Stimulated activated CD4-positive, alpha-beta T cell treated with anti-CD3 and anti-CD28 coated beads, TNF-alpha, amount 100 ng/mL, for 1 hour (primary cell): ENCODE data around the gene HELZ.

Experiments
- DNase-seq, 3 donors: peaks; one replicate each; pipeline ENCODE4 v3.0.0-alpha.2; 2020; ENCODE audit warnings: low read depth in 3 of 3, low spot score in 1 of 3

The HELZ gene

DNA sequence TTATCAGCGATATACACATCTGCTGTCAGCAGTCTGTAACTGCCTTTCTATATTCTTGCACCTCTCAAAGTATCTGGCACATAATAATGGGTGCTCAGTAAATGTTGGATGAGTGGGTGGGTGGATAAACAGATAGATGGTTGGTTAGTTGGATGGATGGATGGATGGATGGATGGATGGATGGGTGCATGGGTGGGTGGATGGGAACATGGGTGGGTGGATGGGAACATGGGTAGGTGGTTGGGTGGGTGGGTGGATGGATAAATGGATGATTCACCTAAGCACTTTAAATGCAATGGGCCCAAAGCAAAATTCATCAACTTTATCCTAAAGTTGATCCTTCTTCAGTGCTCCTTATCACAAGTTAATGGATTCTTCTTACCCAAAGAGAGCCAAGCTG is 48.6 kb downstream of the HELZ start:
- no peak for DNase-seq

DNA sequence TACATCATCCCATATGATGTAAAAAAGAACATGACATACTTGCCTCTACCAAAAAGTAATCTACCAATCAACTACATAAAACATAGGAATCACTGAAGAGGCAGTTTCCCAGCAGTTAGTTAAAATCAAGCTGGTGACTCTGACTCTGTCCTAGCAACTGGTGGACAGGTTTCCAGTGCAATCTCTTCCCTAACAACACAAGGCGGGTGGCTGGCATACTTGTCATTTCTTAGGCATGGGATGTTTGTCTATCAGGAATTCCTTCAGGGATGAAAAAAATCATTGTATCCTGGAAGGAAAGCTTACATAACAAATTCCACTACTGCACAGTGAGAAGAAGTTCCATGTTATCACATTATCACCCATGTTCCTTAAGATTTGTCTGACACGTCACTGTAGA is 50.9 kb downstream of the HELZ start:
- no peak for DNase-seq

- no peak for DNase-seq
Observed at GRCh38 chr17:67187927-67188326, 57.1 kb downstream of the HELZ start.

DNA sequence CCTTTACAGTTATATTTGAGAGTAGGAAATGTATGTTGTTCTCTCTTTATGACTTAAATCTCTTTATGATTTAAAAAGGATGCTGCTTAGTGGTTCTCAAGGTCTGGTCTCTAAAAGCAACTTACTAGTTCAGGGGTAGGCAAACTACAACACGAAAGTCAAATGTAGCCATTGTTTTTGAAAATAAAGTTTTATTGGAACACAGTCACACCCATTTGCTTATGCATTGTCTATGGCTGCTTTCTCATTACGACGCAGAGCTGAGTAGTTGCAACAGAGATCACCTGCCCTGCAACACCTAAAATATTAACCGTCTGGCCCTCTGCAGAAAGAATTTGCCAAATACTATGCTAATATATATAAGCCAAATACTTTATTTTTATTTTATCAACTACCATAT is 58.2 kb downstream of the HELZ start:
- no peak for DNase-seq

DNA sequence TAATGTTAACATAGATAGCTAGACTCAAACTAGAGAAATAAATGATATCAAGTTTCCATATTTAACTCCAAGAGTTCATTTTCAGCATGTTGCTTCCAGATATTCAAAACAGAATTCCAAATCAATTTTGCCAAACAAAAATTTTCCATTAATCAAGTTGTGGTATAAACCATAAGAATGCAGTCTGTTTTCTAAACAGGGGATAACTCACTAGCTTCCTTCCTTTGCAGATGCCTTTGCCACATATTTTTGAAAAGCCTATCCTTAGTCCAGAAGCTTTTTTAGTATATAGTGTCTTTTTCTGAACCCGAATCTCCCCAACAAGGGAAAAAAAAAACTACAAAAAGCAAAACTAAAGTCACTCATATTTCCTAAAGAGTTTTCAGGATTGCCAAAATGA is 61.5 kb downstream of the HELZ start:
- no peak for DNase-seq

DNA sequence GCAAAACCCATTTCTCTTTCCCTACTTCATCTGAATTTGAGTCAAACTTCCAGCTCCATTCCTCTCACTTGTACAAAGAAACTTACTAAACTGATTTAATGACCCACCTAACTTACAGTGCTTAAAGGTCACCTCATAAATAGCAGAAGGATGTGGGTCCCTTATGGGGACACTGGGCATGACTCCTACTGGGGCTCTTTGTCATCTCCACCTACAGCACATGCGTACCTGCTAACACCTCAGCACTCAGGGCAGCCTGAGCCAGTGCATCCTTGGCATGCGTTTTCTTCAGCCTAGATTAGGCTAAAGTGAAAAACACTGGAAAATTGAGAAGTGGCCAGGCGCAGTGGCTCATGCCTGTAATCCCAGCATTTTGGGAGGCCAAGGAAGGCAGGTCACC is 63.2 kb downstream of the HELZ start:
- no peak for DNase-seq

- no peak for DNase-seq
Observed at GRCh38 chr17:67180275-67180674, 64.7 kb downstream of the HELZ start.

DNA sequence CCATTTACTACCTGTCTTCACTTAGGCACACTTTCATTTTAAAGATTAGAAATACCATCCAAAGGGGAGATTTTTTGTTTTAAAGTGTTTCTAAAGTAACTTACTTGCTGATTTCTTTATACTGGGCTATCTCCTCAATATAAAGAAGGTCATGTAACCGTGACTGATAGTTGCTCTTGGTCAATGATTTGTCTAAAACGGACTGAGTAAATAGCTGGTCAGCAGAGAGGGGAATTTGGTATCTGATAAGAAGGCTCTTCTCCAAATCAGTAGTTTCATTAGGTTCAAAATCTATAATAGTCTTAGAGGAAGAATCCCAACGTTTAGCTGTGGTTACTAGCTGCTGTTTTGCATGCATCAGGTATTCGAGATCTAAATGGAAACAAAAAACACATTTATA is 66.4 kb downstream of the HELZ start:
- no peak for DNase-seq

- DNase-seq: no peak
Observed at GRCh38 chr17:67177732-67178131, 67.3 kb downstream of the HELZ start.

DNA sequence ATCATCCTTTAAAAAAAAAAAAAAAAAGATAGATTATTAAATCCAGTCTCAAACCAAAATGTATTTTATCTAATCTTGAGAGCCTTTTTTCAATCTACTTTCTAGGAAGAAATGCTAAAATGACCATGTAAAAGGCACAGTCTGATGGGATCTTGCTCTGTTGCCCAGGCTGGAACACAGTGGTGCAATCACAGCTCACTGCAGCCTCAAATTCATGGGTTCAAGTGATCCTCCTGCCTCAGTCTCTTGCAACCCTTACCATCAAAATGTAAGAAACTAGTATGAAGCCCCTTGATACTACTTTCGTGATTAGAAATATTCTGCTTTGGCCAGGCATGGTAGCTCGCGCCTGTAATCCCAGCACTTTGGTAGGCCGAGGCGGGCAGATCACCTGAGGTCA is 70.8 kb downstream of the HELZ start:
- no peak for DNase-seq

DNA sequence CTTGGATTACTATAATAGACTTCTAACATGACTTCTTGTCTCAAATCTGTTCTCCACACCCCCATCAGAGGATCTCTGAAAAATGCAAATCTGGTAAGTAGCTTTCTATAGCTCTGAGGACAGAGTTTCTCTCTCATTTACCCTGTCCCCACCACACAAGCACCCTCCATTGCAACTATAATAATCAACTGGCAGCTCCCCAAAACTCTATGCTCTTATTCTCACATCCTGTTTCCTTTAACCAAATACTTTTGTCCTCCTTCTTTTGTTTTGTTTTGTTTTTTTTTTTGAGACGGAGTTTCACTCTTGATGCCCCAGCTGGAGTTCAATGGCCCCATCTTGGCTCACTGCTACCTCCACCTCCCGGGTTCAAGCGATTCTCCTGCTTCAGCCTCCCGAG is 73.4 kb downstream of the HELZ start:
- DNase-seq: no peak

GRCh38 chr17:67168496-67168895 is 76.5 kb downstream of the HELZ start:
- DNase-seq: no peak

DNA sequence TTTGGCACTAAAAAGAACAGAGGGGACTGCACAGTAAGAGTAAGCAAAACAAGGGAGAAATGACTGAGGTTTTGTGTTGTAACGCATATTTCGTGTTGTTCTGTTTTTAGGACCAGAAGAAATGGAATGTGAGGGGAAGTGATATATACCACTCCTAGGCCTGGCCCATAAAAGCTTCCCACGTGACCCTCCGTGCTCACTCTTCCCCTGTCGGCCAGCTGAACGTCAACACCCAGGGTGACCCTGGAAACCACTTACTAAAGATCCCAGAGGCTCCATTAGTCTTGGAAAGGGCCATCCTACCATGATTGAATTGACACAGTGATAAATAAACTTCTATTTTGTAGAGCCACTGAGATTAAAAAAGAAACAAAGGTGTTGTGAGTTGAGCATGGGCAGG is 79.8 kb downstream of the HELZ start:
- no peak for DNase-seq

GRCh38 chr17:67164302-67164701 is 80.7 kb downstream of the HELZ start:
- no peak for DNase-seq

- DNase-seq: no peak
Observed at GRCh38 chr17:67162771-67163170, 82.2 kb downstream of the HELZ start.

- no peak for DNase-seq
Observed at GRCh38 chr17:67161573-67161972, 83.4 kb downstream of the HELZ start.

DNA sequence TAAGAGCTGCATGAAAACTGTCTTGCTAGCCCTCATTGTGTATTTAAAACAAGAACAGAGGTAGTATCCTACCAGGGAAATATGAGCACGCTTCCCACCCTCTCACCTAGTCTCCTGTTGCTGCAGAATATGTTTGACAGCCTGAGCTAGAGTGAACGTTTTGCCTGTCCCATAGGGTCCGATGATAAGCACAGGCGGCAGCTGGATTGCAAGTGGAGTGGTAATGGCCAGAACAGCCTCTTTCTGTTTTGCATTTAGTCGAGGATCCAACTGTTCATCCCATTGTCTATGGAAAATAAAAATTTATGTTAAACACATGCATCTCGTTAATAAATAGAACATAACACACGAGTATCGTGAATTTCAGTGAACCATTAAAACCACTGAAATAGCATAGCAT is 84.2 kb downstream of the HELZ start:
- no peak for DNase-seq

DNA sequence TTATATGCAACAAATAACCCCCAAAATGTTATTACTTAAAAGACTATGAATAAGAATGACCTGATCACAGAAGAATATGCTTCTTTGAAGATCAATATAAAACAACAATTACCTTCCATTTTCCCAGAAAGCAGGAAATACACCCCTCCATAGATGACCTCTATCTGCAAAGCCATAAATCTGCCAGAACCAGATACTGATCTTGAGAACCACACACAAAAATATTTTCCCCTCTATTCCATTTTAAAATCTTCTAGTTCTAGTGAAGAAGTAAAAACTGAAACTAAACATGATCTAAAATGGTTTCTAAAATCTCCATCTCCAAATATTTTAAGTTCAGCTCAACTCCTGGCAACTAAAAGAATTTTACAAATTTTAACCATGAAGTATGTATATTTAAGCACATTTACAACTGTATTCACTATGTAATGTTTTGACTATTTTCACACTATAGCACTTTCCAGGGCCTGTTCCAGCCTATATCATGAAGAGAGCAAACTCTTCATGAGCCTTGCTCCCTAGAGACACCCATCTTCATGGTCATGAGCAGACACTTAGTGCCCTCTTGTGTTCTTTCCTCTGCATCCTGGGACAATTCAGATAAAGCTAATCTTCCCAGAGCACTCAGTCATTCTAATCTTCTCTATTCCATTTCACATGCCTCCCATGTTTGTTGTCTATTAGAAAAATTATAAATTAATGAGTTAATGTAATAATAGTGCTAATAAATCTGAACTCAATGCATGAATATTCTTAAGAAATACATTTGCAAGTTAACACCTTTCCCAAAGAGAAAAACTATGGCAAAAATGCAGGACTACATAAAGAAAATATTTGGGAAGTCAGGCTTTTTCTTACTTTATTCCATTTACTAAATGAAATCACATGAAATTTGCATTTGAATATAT is 87.0 kb downstream of the HELZ start:
- DNase-seq: no peak

DNA sequence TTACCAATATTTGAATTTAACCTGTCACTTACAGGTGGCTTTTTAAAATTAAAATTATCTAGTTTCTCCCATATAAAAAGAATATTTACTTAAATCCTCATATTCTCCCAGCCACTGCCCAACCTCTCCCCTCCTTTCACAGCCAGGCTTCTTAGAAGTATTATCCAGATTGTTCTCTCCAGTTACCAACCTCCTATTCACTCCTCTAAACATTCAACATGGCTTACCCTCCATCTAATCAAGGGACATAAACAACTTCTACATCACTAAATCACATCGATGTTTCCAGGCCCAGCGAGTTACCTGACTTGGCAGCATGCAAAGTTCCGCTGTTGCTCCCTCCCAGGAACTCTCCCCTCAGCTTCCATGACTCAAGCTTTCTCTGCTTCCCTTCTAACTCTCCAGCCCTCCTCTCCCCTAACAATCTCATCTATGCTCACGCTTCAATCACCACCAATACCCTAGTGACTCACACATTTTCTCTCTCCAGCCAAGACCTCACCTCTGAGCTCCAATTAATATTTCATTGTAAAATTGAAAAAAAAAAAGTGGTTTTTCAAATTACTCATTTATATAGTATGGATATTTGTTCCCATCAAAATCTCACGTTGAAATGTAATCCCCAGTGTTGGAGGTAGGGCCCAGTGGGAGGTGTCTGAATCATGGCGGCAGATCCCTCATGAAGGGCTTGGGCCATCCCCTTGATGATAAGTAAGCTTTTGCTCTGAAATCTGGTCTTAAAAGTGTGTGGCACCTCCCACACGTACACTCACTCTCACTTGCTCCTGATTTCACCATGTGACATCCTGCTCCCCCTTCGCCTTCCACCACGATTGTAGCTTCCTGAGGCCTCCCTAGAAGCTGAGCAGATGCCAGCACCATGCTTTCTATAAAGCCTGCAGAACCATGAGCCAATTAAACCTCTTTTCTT is 88.5 kb downstream of the HELZ start:
- no peak for DNase-seq

DNA sequence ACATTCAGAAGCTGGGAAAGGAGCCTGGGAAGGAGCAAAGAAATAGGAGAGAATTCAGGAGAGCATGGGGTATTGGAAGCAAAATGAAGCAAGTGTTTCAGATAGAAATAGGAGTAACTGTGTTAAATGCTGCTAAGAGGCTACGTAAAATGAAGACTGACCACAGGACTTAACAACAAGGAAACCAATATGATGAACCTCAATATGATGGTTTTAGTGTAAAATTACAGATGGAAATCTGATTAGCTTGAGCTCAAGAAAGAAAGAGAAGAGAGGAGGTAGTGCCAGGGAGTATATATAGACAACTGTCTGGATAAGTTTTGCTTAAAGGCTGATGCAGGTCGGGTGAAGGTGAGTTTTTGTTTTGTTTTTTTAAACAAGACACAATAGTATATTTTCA is 92.2 kb downstream of the HELZ start:
- DNase-seq: no peak

DNA sequence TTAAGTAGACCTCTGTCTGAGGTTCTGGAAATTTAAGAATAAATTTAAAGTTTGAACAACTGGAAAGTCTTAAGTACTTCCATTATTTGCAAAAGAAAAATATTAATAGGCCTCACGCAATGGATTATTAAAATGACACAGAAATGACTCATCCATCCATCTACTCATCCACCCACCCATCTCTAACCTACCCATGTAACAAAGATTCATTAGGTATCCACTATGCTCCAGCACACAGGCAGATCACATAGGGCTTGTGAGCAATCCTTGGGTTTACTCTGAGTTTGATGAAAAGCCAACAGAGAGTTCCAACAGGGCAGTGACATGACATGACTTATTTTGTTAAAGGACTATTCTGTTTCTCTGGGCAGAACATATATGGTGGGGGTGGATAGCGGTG is 93.3 kb downstream of the HELZ start:
- no peak for DNase-seq

- no peak for DNase-seq
Observed at GRCh38 chr17:67150826-67151225, 94.2 kb downstream of the HELZ start.
